Hematopoietic multipotent progenitor cell (in vitro differentiated cells): ENCODE data around the gene PSMD11. TPM values are rescaled to one million over a fixed set of nuclear protein-coding genes. Genes with fewer than 3 reads are reported as not detected.
A peak's percentile ranks its signal among the peaks of the same experiment; 100 is the strongest.

Source experiments
- DNase-seq, 3 donors: peaks; one replicate each; pipeline ENCODE4 v3.0.0-alpha.2; 2011 to 2015; ENCODE audit warnings: low read depth in 2 of 3, low spot score in 2 of 3
- total RNA-seq: library from RNA; depleted of rRNA; stranded (reverse); fragments of >200 nt; gene quantifications from one replicate; pipeline ENCODE4 v1.2.3, GENCODE V29; 2012

PSMD11 gene
- total RNA-seq, 1 donor, result 34.5 TPM

DNA sequence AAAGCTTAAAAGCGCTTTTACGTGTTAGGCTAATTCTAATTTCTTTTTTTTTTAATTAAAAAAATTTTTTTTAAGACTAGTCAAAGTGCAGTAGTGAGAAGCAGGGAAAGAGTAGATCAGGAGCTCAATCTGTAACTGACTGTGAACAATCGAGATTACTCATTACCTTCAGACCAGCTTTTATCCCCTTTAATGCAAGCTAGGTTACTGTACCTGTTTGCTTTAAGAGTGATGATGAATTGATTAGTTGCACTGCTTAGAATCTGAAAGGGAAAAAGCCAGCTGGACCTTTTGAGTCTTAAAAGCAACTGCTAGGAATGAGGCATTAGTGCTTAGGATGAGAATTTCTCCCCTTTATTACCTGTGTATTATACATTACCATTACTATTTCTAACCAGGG lies 19.0 kb downstream of the PSMD11 start:
- DNase-seq, result no peak

DNA sequence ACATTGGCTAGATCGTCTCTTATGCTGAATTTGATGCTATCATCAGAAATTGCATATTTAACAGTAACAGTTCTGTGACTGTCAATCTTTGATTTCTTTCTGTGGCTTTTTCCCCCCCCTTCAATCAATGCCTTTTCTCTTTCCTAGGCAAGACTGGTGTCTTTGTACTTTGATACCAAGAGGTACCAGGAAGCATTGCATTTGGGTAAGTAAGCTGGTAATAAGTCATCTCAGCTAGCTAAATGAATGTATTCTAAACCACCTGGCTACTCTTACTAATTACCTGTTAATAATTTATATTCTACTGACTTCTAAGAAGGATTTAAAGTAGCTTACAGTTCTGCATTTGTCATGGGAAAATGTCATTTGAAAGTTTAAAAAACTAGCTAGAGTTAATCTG lies 20.1 kb downstream of the PSMD11 start:
- no peak for DNase-seq

DNA sequence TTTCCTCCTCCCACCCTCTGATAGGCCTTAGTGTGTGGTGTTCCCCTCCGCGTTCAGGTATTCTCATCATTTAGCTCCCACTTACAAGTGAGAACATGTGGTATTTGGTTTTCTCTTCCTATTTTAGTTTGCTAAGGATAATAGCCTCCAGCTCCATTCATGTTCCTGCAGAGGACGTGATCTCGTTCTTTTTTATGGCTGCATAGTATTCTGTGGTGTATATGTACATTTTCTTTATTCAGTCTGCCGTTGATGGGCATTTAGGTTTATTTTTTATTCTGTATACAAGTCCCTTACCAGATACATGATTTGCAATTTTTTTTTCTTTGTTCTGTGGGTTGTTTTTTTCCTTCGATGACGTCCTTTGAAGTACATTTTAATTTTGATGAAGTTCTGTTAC lies 23.6 kb downstream of the PSMD11 start:
- no peak for DNase-seq

DNA sequence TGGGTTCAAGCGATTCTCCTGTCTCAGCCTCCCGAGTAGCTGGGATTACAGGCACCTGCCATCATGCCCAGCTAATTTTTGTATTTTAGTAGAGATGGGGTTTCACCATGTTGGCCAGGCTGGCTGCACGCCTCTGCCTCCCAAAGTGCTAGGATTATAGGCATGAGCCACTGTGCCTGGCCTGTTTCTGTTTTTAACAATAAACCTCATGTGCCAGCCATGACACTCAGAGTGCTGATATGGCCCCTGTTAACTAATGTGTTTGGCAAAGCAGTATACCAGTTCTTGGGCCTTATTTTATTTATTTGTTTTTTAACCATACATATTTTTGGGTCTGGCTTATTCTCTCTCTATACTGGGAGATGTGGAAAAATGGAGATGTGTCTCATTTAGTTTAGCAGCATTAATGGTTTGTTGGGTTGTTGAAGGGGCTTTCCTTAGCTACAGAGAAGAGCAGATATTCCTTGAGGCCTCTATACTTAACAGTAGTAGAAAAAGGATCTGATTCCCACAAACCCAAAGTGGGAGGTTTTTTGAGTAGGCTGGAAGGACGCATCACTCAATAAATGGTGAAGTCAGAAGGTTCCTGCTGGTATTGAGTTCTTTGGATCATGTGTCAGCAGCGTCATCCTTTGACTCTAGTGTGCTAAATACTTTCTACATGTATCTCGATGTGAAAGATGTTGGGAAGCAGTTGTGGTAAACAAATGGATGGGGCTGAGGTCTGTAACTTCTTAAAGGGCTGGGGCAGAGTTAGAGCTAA lies 26.3 kb downstream of the PSMD11 start:
- no peak for DNase-seq

DNA sequence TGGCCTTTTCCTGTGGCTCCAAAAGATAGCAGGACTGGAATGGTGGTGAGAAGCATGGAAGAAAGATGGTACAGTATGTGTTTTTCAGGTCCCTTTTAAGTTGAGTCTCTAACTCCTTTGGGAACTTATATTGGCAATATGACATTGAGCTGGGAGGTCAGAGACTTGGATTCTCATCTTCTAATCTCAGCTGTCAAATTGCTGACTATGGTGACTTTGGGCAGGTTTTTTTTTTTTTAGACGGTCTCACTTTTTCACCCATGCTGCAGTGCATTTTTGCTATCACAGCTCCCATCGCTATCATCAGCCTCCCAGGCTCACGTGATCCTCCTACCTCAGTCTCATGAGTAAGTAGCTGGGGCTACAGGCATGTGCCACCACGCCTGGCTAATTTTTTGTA lies 27.3 kb downstream of the PSMD11 start:
- DNase-seq, result no peak

DNA sequence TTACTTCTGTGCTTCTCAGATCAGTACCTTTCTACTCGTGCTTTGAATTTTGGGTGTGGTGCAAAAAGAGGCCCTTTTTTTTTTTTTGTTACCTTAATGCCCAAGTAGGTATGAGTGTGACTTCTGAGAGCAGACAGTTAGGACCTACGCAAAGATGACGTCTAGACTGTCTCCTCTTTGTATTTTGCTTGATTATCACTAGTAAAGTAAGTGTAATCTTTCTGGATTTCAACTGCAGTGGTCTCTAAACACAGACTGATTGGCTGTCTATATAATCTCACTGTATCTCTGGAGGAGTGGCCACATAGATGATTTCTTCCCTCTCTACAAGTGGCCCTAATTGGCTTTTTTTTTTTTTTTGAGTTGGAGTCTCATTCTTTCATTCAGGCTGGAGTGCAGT lies 30.9 kb downstream of the PSMD11 start:
- no peak for DNase-seq

DNA sequence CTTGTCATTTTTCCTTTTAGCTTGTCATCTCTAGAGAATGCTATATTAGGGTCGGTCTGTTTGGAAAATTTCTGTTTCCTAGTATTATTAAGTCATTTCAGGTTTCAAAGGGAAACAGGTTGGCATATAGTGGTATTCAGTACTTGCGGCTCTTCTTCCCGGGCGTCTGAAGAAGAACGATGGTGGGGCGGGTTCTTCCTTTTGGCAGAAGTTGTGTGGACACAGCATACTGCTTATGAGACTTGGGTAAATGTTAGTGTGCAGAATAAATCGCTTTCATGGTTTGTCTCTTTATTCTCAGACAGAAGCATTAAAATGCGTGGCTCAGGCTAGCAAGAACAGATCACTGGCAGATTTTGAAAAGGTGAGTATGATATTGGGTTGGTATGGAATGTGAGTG lies 32.9 kb downstream of the PSMD11 start:
- no peak for DNase-seq

DNA sequence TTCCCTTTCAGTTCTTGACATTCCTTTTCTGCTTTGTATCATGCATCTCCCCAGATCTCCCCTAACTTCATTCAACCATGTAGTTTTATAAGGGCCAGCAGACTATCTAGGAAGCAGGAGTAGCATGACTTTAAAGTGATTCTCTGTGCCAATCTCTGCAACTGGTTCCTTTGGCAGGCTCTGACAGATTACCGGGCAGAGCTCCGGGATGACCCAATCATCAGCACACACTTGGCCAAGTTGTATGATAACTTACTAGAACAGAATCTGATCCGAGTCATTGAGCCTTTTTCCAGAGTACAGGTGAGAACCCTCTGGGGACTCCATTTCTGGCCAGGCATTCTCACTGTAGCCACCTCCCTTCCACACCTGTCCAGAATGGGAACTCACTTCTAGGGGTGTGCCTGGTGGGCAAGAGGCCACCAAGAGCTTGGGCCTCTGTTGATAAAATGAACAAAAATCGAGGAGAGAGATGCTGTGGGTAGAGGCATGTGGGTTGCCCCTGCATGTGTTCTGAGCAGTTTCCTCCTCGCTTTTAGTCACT lies 34.8 kb downstream of the PSMD11 start:
- DNase-seq, result no peak

DNA sequence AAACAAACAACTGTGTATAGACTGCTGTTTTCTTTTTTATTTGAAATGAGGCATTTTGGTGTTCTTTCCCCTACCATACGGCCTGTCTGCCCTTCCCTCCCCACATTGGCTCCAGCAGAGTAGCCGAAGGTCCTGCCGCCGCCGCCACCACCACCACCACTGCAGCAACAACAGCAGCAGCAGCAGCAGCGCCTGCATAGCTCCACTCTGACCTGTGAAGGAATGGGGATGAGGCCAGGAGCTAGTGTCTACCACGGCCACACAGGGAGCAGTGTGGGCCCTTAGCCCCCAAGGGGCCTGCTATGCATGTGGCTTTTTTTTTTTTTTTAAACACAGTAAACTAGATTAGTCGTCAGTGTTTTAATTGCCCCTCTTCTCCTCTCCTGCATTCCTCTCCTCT lies 36.9 kb downstream of the PSMD11 start:
- no peak for DNase-seq

DNA sequence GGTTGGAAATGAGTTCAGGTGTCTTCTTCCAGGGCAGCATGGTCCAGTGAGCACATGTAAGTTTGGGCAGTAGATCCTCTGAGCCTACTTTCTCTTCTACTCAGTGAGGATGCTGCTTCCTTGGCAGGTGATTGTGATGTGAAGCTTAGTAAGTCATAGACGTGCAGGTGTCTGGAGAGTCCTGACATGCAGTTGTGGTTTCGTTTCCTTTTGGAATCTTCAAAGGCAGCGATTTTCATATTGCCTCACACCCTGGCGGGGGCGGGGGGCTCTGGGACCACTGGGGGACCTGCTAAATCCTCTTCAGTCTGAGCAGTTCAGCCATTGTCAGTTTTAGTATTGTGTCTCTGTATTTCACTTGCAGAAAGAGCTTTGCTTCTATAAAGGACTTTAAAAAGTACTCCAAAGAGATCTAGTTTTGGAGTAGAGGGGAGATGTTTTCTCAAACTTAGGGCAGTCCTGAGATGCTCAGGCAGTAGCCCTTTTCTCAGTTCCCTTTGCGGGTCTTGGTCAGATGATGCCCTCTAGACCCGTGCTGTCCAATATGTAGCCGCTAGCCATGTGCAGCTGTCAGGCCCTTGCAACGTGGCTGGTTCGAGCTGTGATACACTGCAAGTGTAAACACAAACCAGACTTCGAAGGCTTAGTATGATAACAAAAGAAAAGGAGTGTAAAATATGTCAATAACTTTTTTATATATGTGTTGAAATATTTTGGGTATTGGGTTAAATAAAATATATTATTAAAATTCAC lies 38.4 kb downstream of the PSMD11 start:
- DNase-seq, result no peak

DNA sequence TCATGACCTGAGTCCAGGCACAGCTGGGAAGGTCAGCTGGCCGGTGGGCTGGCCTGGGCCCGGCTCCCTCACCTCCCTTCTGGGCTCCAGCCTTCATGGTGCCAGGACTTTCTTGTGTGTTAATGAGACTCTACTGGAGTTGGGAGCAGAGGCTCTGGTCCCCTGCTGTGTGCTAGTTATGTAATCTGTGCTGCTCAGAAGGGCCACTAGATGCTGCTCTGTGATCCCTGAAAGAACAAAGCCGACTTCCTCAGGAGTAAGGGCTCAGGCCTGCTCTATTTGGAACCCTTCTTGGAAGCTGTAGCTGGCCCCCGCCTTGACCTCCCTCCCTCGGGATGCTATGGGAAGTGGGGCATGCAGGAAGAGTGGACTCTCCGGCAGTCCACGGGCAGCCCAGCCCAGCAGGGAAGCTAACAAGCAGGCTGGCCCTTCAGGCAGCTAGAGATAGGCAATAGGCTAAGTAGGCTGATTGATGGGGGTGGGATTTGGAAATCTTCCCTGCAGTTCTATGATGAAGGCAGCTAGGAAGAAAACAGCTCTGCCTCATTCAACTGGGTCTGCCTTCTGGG lies 39.2 kb downstream of the PSMD11 start:
- DNase-seq, result peak in 2 of 3 donors; percentile 36 to 70

DNA sequence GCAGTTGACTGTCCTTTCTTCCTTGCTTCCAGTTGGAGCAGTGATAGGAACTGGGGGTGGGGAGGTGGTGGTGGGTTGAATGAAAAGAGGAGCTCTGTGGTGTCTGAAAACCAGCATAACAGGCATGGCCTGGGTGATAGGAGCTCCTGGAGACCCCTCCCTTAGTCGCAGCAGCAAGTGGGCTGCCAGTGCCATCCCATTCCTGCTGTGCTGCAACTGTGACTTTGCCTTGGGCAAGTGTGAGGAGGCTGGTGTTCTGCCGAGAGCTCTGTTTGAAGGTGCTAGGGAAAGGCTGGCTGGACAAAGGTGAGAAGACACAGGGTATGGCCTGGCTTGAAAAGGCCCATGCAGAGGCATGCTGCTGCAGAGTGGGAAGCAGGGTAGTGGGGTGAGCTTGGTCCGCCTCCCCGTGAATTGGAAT lies 39.7 kb downstream of the PSMD11 start:
- DNase-seq, result no peak

DNA sequence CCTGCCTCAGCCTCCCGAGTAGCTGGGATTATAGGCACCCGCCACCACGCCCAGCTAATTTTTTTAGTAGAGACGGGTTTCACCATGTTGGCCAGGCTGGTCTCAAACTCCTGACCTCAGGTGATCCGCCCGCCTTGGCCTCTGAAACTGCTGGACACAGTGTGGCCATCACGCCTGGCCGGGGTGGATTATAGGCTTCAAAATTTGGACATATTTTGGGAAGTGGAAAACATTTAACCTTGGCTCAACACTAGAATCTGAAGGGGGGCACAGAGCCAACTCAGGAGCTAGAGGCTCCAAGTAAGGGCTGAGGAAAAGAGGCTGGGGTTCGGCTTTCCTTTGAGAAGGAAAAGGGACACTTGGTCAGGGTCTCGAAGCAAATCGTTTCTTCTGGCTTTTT lies 40.3 kb downstream of the PSMD11 start:
- DNase-seq, result no peak

DNA sequence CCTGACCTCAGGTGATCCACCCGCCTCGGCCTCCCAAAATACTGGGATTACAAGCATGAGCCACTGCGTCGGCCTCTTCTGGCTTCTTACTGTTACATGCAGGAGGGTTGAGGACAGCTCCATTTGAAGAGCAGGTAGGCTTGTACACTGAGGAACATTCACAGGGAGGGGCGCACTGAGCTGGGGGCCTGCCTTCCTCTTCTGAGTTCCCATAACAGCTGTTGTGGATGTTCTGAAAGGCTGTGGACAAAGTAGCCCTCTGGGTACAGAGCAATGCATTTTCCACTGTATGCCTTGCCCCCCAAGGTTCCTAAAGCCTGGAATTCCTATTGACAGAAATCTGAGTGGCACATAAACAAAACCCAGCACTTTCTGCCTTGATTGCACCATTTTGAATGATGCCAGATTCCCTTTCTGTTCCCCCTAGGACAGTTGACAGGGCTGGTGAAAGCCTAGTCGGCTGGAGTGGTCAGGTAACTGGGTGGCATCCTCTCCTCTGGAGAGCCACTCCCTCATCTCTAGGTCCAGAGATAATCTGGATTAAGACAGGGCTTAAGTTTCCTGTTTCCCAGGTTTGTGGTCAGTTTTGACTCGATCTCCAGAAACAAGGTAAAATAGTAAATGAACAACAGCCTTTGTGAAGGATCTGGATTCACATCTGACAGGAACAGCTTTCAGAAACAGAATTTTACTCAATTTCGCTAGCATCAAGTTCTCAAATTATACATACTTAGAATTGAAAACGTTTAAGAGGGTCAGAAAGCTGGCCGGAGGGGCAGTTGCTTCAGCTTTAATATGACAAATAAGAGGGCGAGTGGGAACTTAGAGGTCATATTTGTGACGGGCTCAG lies 41.2 kb downstream of the PSMD11 start:
- no peak for DNase-seq

DNA sequence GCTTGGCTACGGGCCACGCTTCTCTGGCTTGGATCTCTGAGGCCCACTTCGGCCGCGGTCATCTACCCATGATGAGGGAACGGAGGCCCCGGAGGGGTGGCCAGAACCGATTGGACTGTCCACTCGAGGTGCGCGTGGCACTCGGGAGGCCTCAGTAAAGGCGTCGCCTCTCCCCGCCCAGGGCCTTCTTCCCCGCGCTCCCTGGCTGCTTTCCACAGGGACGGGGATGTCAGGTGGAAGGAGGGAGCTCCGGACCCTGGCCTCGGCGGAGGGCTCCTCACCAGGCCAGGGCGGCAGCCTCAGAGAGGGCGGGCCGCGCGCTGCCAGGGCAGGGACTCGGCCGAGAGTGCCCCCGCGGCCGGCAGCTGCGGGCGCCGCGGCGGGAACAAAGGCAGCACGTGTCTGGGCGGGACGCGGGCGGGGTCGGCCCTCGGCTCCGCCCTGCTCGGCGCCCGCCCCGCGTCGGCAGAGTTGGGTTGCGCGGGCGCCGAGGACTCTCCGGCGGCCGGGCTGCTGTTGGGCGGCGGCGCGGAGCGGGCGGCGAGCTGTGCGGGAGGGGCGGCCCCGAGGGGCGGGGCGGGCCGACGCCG lies 41.9 kb downstream of the PSMD11 start:
- DNase-seq, result peak; percentile 61 to 69 (median 67)

DNA sequence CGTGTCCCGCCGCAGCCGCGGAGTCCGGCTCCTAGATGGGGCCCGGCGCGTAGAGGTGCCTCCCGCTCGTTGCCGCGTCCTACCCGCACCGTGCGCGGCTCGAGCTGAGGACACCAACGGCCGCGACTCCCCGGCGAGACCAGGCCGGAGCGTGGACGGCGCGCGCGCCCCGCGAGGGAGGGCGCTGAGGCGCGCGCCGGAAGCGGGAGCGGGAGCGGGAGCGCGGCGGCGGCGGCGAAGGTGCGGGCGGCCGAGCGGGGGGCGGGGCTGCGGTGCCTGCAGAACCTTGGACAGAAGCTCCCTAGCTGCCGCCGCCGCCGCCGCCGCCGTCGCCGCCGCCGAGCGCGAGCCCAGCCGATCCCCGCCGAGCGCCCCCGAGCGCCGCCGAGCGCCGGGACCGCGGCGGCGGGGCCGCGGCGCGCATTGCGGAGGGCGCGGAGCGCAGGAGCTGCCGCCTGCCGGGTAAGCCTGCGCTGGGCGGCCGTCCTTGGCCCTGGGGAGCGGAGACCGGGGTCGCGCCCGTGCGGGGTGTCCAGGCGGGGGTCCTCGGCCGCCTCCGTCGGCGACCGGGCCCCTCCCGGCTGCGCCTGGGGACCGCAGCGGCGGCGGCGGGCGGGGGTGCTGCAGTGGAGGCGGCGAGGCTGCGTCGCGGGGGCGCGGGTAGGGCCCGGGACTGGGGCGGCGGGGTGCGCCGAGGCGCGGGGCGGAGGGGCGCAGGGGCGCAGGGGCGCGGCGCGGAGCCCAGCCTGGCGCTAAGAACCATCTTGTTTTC lies 42.6 kb downstream of the PSMD11 start, which contains the start of gene CDK5R1:
Gene CDK5R1, plus strand, starts transcription at position 293 of the 772 bp plus-strand sequence. CDS start 628 bp downstream, outside the sequence.
- DNase-seq, result peak; percentile 49 to 75 (median 66)

DNA sequence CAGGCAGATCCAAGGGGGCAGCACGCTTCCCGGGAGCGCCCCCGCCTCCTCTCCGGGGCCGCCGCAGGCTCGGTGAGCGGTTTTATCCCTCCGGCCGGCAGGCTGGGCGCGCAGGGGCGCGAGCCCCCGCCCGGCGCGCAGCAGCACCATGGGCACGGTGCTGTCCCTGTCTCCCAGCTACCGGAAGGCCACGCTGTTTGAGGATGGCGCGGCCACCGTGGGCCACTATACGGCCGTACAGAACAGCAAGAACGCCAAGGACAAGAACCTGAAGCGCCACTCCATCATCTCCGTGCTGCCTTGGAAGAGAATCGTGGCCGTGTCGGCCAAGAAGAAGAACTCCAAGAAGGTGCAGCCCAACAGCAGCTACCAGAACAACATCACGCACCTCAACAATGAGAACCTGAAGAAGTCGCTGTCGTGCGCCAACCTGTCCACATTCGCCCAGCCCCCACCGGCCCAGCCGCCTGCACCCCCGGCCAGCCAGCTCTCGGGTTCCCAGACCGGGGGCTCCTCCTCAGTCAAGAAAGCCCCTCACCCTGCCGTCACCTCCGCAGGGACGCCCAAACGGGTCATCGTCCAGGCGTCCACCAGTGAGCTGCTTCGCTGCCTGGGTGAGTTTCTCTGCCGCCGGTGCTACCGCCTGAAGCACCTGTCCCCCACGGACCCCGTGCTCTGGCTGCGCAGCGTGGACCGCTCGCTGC lies 43.3 kb downstream of the PSMD11 start:
- no peak for DNase-seq

DNA sequence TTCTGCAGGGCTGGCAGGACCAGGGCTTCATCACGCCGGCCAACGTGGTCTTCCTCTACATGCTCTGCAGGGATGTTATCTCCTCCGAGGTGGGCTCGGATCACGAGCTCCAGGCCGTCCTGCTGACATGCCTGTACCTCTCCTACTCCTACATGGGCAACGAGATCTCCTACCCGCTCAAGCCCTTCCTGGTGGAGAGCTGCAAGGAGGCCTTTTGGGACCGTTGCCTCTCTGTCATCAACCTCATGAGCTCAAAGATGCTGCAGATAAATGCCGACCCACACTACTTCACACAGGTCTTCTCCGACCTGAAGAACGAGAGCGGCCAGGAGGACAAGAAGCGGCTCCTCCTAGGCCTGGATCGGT lies 43.9 kb downstream of the PSMD11 start:
- DNase-seq, result no peak
